ENCODE measurements around the gene NR6A1. TPM values are rescaled to one million over a fixed set of nuclear protein-coding genes. Genes with fewer than 3 reads are reported as not detected.

NR6A1 gene
- total RNA-seq, 1 experiment from 2014 or later = 164 TPM

DNA sequence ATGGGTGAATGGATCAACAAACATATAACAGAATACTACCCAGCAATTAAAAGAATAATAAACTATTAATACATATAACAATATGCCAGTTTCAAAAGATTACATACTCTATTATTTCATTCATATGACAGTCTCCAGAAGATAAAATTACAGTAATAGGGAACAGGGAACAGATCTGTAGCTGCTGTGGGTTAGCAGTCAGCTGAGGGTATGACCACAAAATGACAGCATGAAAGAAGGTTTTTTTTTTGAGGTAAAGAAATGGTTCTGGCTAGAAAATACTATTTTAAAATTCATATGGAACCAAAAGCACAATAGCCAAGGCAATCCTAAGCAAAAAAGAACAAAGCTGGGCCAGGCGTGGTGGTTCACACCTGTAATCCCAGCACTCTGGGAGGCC lies 190.9 kb downstream of the NR6A1 start:
- TF ChIP-seq SMAD3 (CRISPR knock-in tag; IDR thresholded peaks at IDR 0.05; ENCODE audit: borderline replicate concordance) (no peak), EMX1 (CRISPR knock-in tag; IDR thresholded peaks at IDR 0.05) (no peak), ZNF671 (CRISPR knock-in tag; IDR thresholded peaks at IDR 0.05) (no peak), CREM (CRISPR knock-in tag; IDR thresholded peaks at IDR 0.05) (no peak), TP53 (CRISPR knock-in tag; IDR thresholded peaks at IDR 0.05) (no peak), ETV6 (CRISPR knock-in tag; IDR thresholded peaks at IDR 0.05) (no peak), GABPB1 (CRISPR knock-in tag; IDR thresholded peaks at IDR 0.05) (no peak), TCF7 (CRISPR knock-in tag; IDR thresholded peaks at IDR 0.05; ENCODE audit: low read depth) (no peak)
- TF ChIP-seq, protein P1, sequence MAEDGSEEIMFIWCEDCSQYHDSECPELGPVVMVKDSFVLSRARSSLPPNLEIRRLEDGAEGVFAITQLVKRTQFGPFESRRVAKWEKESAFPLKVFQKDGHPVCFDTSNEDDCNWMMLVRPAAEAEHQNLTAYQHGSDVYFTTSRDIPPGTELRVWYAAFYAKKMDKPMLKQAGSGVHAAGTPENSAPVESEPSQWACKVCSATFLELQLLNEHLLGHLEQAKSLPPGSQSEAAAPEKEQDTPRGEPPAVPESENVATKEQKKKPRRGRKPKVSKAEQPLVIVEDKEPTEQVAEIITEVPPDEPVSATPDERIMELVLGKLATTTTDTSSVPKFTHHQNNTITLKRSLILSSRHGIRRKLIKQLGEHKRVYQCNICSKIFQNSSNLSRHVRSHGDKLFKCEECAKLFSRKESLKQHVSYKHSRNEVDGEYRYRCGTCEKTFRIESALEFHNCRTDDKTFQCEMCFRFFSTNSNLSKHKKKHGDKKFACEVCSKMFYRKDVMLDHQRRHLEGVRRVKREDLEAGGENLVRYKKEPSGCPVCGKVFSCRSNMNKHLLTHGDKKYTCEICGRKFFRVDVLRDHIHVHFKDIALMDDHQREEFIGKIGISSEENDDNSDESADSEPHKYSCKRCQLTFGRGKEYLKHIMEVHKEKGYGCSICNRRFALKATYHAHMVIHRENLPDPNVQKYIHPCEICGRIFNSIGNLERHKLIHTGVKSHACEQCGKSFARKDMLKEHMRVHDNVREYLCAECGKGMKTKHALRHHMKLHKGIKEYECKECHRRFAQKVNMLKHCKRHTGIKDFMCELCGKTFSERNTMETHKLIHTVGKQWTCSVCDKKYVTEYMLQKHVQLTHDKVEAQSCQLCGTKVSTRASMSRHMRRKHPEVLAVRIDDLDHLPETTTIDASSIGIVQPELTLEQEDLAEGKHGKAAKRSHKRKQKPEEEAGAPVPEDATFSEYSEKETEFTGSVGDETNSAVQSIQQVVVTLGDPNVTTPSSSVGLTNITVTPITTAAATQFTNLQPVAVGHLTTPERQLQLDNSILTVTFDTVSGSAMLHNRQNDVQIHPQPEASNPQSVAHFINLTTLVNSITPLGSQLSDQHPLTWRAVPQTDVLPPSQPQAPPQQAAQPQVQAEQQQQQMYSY (CRISPR knock-in tag; IDR thresholded peaks at IDR 0.05) = no peak
- TF ChIP-seq, protein P2, sequence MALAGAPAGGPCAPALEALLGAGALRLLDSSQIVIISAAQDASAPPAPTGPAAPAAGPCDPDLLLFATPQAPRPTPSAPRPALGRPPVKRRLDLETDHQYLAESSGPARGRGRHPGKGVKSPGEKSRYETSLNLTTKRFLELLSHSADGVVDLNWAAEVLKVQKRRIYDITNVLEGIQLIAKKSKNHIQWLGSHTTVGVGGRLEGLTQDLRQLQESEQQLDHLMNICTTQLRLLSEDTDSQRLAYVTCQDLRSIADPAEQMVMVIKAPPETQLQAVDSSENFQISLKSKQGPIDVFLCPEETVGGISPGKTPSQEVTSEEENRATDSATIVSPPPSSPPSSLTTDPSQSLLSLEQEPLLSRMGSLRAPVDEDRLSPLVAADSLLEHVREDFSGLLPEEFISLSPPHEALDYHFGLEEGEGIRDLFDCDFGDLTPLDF (CRISPR knock-in tag; IDR thresholded peaks at IDR 0.05) = no peak
- TF ChIP-seq, protein P3, sequence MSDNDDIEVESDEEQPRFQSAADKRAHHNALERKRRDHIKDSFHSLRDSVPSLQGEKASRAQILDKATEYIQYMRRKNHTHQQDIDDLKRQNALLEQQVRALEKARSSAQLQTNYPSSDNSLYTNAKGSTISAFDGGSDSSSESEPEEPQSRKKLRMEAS (CRISPR knock-in tag; IDR thresholded peaks at IDR 0.05) = no peak
- TF ChIP-seq, protein P4, sequence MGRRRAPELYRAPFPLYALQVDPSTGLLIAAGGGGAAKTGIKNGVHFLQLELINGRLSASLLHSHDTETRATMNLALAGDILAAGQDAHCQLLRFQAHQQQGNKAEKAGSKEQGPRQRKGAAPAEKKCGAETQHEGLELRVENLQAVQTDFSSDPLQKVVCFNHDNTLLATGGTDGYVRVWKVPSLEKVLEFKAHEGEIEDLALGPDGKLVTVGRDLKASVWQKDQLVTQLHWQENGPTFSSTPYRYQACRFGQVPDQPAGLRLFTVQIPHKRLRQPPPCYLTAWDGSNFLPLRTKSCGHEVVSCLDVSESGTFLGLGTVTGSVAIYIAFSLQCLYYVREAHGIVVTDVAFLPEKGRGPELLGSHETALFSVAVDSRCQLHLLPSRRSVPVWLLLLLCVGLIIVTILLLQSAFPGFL (CRISPR knock-in tag; IDR thresholded peaks at IDR 0.05; ENCODE audit: borderline replicate concordance) = no peak
- TF ChIP-seq, protein P5, sequence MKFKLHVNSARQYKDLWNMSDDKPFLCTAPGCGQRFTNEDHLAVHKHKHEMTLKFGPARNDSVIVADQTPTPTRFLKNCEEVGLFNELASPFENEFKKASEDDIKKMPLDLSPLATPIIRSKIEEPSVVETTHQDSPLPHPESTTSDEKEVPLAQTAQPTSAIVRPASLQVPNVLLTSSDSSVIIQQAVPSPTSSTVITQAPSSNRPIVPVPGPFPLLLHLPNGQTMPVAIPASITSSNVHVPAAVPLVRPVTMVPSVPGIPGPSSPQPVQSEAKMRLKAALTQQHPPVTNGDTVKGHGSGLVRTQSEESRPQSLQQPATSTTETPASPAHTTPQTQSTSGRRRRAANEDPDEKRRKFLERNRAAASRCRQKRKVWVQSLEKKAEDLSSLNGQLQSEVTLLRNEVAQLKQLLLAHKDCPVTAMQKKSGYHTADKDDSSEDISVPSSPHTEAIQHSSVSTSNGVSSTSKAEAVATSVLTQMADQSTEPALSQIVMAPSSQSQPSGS (CRISPR knock-in tag; IDR thresholded peaks at IDR 0.05; ENCODE audit: borderline replicate concordance, low read depth) = no peak
- TF ChIP-seq, protein P6, sequence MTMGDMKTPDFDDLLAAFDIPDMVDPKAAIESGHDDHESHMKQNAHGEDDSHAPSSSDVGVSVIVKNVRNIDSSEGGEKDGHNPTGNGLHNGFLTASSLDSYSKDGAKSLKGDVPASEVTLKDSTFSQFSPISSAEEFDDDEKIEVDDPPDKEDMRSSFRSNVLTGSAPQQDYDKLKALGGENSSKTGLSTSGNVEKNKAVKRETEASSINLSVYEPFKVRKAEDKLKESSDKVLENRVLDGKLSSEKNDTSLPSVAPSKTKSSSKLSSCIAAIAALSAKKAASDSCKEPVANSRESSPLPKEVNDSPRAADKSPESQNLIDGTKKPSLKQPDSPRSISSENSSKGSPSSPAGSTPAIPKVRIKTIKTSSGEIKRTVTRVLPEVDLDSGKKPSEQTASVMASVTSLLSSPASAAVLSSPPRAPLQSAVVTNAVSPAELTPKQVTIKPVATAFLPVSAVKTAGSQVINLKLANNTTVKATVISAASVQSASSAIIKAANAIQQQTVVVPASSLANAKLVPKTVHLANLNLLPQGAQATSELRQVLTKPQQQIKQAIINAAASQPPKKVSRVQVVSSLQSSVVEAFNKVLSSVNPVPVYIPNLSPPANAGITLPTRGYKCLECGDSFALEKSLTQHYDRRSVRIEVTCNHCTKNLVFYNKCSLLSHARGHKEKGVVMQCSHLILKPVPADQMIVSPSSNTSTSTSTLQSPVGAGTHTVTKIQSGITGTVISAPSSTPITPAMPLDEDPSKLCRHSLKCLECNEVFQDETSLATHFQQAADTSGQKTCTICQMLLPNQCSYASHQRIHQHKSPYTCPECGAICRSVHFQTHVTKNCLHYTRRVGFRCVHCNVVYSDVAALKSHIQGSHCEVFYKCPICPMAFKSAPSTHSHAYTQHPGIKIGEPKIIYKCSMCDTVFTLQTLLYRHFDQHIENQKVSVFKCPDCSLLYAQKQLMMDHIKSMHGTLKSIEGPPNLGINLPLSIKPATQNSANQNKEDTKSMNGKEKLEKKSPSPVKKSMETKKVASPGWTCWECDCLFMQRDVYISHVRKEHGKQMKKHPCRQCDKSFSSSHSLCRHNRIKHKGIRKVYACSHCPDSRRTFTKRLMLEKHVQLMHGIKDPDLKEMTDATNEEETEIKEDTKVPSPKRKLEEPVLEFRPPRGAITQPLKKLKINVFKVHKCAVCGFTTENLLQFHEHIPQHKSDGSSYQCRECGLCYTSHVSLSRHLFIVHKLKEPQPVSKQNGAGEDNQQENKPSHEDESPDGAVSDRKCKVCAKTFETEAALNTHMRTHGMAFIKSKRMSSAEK (CRISPR knock-in tag; IDR thresholded peaks at IDR 0.05; ENCODE audit: borderline replicate concordance) = no peak
- ATAC-seq = no peak
- CTCF ChIA-PET = no interaction called here
- H3K4me3 Mint-ChIP-seq = no peak overlapping the region
- no peak overlapping the region for H3K27ac Mint-ChIP-seq
- peaks cover 11% of the 10 kb centered on the region for H3K9me3 Mint-ChIP-seq
- H3K36me3 Mint-ChIP-seq = peaks cover 11% of the 10 kb centered on the region
- H3K4me1 Mint-ChIP-seq = peaks cover 33% of the 10 kb centered on the region
- no peaks in the 10 kb centered on the region for H3K27me3 Mint-ChIP-seq (ENCODE audit: low read depth)
- POLR2A ChIA-PET = no interaction called here
- DNase-seq (ENCODE audit: low spot score) = no peak

Measured in WTC11 (cell line).